ENCODE measurements around the gene SNCA. TPM values are rescaled to one million over a fixed set of nuclear protein-coding genes. Genes with fewer than 3 reads are reported as not detected.

SNCA gene
- total RNA-seq, 1 donor from 2014 or later = not detected

- H3K27me3 ChIP-seq = no peaks in the 10 kb centered on the region
- no peak overlapping the region for H3K4me3 ChIP-seq
- no peaks in the 10 kb centered on the region for H3K36me3 ChIP-seq
- intact Hi-C loops (cut with DNase I) = no loop called here
- DNase-seq (ENCODE audit: low spot score in 2 of 2) = no peak
- no peak for TF ChIP-seq CTCF (IDR thresholded peaks at IDR 0.05)
- no peaks in the 10 kb centered on the region for H3K4me1 ChIP-seq
- no peaks in the 10 kb centered on the region for H3K9me3 ChIP-seq
- H3K27ac ChIP-seq = no peak overlapping the region
Measured at GRCh38 chr4:89800527-89801103, 36.3 kb downstream of the SNCA start.

- DNase-seq (ENCODE audit: low spot score in 2 of 2) = no peak
- TF ChIP-seq CTCF (IDR thresholded peaks at IDR 0.05) = no peak
- Histone ChIP-seq H3K36me3 (no peaks in the 10 kb centered on the region), H3K27ac (no peak overlapping the region), H3K9me3 (no peaks in the 10 kb centered on the region), H3K4me3 (no peak overlapping the region), H3K27me3 (no peaks in the 10 kb centered on the region), H3K4me1 (no peaks in the 10 kb centered on the region)
- intact Hi-C loops (cut with DNase I) = no loop called here
Measured at GRCh38 chr4:89800012-89800516, 36.9 kb downstream of the SNCA start.

GRCh38 chr4:89799071-89799470 is 37.9 kb downstream of the SNCA start:
- H3K36me3 ChIP-seq = no peaks in the 10 kb centered on the region
- TF ChIP-seq CTCF (IDR thresholded peaks at IDR 0.05) = no peak

GRCh38 chr4:89797117-89797516 is 39.8 kb downstream of the SNCA start:
- Histone ChIP-seq H3K4me3 (no peak overlapping the region), H3K4me1 (no peaks in the 10 kb centered on the region), H3K27ac (no peak overlapping the region), H3K9me3 (no peaks in the 10 kb centered on the region), H3K36me3 (no peaks in the 10 kb centered on the region), H3K27me3 (no peaks in the 10 kb centered on the region)
- no peak for DNase-seq (ENCODE audit: low spot score in 2 of 2)
- intact Hi-C loops (cut with DNase I) = no loop called here
- TF ChIP-seq CTCF (IDR thresholded peaks at IDR 0.05) = no peak

More at GRCh38 chr4:89799071-89799470, 37.9 kb downstream of the SNCA start:
- H3K4me1 ChIP-seq = no peaks in the 10 kb centered on the region
- H3K27me3 ChIP-seq = no peaks in the 10 kb centered on the region
- no peak overlapping the region for H3K27ac ChIP-seq
- no peaks in the 10 kb centered on the region for H3K9me3 ChIP-seq
- no peak overlapping the region for H3K4me3 ChIP-seq
- intact Hi-C loops (cut with DNase I) = no loop called here
- DNase-seq (ENCODE audit: low spot score in 2 of 2) = no peak

- TF ChIP-seq CTCF (IDR thresholded peaks at IDR 0.05) = no peak
- Histone ChIP-seq H3K36me3 (no peaks in the 10 kb centered on the region), H3K27me3 (no peaks in the 10 kb centered on the region), H3K4me3 (no peak overlapping the region), H3K9me3 (no peaks in the 10 kb centered on the region), H3K27ac (no peak overlapping the region), H3K4me1 (no peaks in the 10 kb centered on the region)
- intact Hi-C loops (cut with DNase I) = no loop called here
- DNase-seq (ENCODE audit: low spot score in 2 of 2) = no peak
Measured at GRCh38 chr4:89788206-89789072, 48.5 kb downstream of the SNCA start.

Data from ascending aorta (tissue), 2 donors.